Uterus (tissue), 2 donors: ENCODE results near the gene TIMM22.

ENCODE experiments used
- CTCF ChIP-seq, 4 experiments: fragments of 200-600 bp in 2 of 4; fragments of 450-650 bp in 2 of 4; sonication (generic) in 2 of 4; IDR thresholded peaks; one replicate each; pipeline ENCODE4 v1.5.1; 2016 to 2019; ENCODE audit warnings: antibody characterized with exemption in 4 of 4, mild to moderate bottlenecking in 2 of 4, moderate library complexity in 1 of 4
- POLR2A ChIP-seq, 2 donors: fragments of 450-650 bp; IDR thresholded peaks; one replicate each; pipeline ENCODE4 v1.6.1; 2016; ENCODE audit warnings: antibody characterized with exemption in 2 of 2, mild to moderate bottlenecking in 1 of 2, moderate library complexity in 1 of 2

DNA sequence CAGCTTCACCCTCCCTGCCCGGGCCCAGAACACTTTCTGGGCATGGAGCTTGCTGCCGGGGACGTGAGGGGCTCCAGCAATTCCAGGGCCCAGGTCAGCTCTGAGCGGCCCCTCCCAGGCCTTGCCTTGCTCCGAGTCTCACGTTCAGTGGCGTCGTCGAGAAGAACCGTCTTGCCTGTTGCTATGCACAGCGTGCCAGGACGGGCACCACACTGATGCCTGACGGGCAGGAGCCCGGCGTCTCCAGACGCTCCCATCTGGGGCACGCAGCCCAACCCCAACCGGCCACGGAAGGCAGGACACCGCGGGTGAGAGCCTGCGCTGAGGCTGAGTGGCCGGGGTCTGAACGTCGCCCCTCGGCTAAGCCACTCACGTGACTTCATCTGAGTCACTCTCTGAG lies 27.1 kb downstream of the TIMM22 start:
- TF ChIP-seq POLR2A (IDR thresholded peaks at IDR 0.05) (no peak), CTCF (IDR thresholded peaks at IDR 0.05) (no peak)
